Measurements from ENCODE around the gene MYEOV.

MYEOV gene

GRCh38 chr11:69326622-69327219 lies 32.8 kb downstream of the MYEOV start:
- no peak for TF ChIP-seq CTCF (conservative IDR thresholded peaks at IDR 0.05; ENCODE audit: control insufficient read depth, insufficient read depth, low read depth, low read length)
- no peak for DNase-seq (ENCODE audit: low read depth)
- H3K4me3 ChIP-seq (ENCODE audit: control insufficient read depth, low read depth, low read length), result no peak overlapping the region

- no peak for TF ChIP-seq CTCF (conservative IDR thresholded peaks at IDR 0.05; ENCODE audit: control insufficient read depth, insufficient read depth, low read depth, low read length)
- no peak for DNase-seq (ENCODE audit: low read depth)
- no peak overlapping the region for H3K4me3 ChIP-seq (ENCODE audit: control insufficient read depth, low read depth, low read length)
Observed at GRCh38 chr11:69327741-69328191, 33.8 kb downstream of the MYEOV start.

- no peak overlapping the region for H3K4me3 ChIP-seq (ENCODE audit: control insufficient read depth, low read depth, low read length)
- DNase-seq (ENCODE audit: low read depth), result no peak
- TF ChIP-seq CTCF (conservative IDR thresholded peaks at IDR 0.05; ENCODE audit: control insufficient read depth, insufficient read depth, low read depth, low read length), result no peak
Observed at GRCh38 chr11:69328231-69328630, 34.3 kb downstream of the MYEOV start.

- no peak overlapping the region for H3K4me3 ChIP-seq (ENCODE audit: control insufficient read depth, low read depth, low read length)
- no peak for DNase-seq (ENCODE audit: low read depth)
- TF ChIP-seq CTCF (conservative IDR thresholded peaks at IDR 0.05; ENCODE audit: control insufficient read depth, insufficient read depth, low read depth, low read length), result no peak
Observed at GRCh38 chr11:69329581-69329980, 35.6 kb downstream of the MYEOV start.

- no peak for DNase-seq (ENCODE audit: low read depth)
- H3K4me3 ChIP-seq (ENCODE audit: control insufficient read depth, low read depth, low read length), result no peak overlapping the region
- no peak for TF ChIP-seq CTCF (conservative IDR thresholded peaks at IDR 0.05; ENCODE audit: control insufficient read depth, insufficient read depth, low read depth, low read length)
Observed at GRCh38 chr11:69330330-69330729, 36.4 kb downstream of the MYEOV start.

GRCh38 chr11:69333149-69333710 lies 39.3 kb downstream of the MYEOV start:
- no peak for TF ChIP-seq CTCF (conservative IDR thresholded peaks at IDR 0.05; ENCODE audit: control insufficient read depth, insufficient read depth, low read depth, low read length)
- DNase-seq (ENCODE audit: low read depth), result no peak
- no peak overlapping the region for H3K4me3 ChIP-seq (ENCODE audit: control insufficient read depth, low read depth, low read length)

Measured in fibroblast of mammary gland (primary cell).